Psoas muscle (tissue), 8 donors: ENCODE data around the gene RPL41. TPM values are rescaled to one million over a fixed set of nuclear protein-coding genes. Genes with fewer than 3 reads are reported as not detected.

ENCODE experiments used
- ATAC-seq, 4 donors: fragments of 200-7000 bp; cut with Tn5 transposase; one replicate each; pipeline ENCODE4 v1.9.1; 2020; ENCODE audit warnings: moderate library complexity in 3 of 4, mild to moderate bottlenecking in 2 of 4
- DNase-seq, 2 donors: peaks; one replicate each; pipeline ENCODE4 v3.0.0-alpha.2; 2020
- H3K27ac ChIP-seq: fragments of 200-600 bp; one replicate; pipeline ENCODE4 v1.8.0; 2022
- H3K27me3 ChIP-seq, 3 donors: fragments of 200-600 bp in 1 of 3; one replicate each; pipeline versions ENCODE4 v1.6.1 to v1.8.0; 2013 to 2022; ENCODE audit warnings: low read length in 2 of 3, mild to moderate bottlenecking in 2 of 3, moderate library complexity in 1 of 3; ENCODE audit not compliant: insufficient read depth in 3 of 3
- H3K36me3 ChIP-seq, 2 donors: fragments of 200-600 bp in 1 of 2; one replicate each; pipeline versions ENCODE4 v1.6.1 to v1.8.0; 2013 to 2022; ENCODE audit warnings: low read depth in 1 of 2, mild to moderate bottlenecking in 1 of 2, moderate library complexity in 1 of 2; ENCODE audit not compliant: insufficient read depth in 1 of 2
- H3K4me1 ChIP-seq: fragments of 200-600 bp; one replicate; pipeline ENCODE4 v1.8.0; 2022
- H3K4me3 ChIP-seq: fragments of 200-600 bp; one replicate; pipeline ENCODE4 v1.8.0; 2022; ENCODE audit warnings: mild to moderate bottlenecking
- H3K9me3 ChIP-seq: fragments of 200-600 bp; one replicate; pipeline ENCODE4 v1.8.0; 2022
- CTCF ChIP-seq: fragments of 200-600 bp; IDR thresholded peaks from one replicate; pipeline ENCODE4 v1.8.0; 2022; ENCODE audit warnings: antibody characterized with exemption
- WGBS, 3 donors: extraction: QIAGEN DNeasy Blood & Tissue Kit; methylation state at CpG; one replicate each; pipeline versions ENCODE4 v1.1.6 to v1.1.7; 2013; 5-methylcytosine and 5-hydroxymethylcytosine counted together
- intact Hi-C, 2 donors: fragments of 100-400 bp; cut with DNase I; formaldehyde crosslinking; loops; one replicate each; pipeline versions ENCODE4 v1.11.0 to v1.14.2; 2022
- polyA plus RNA-seq, 3 donors: library from polyadenylated mRNA; stranded (reverse); fragments of 200-250 nt; gene quantifications; one replicate each; pipeline ENCODE4 v1.2.3, GENCODE V29; 2013
- total RNA-seq, 4 donors: library from RNA; stranded (reverse); fragmentation: NEBNext Ultra II Directional in 2 of 4; extraction: Animal tissue kit (Norgen Biotek cat#: 25700) in 2 of 4; gene quantifications; one replicate each; pipeline versions ENCODE4 v1.2.1 to v1.2.4, GENCODE V29; 2021 to 2023
- donor health status: healthy with polysubstance abuse.
- donor health status: DM: no; HTN: no; CAD: no; lungs with moderate emphysema.
- donor health status: Bipolar disorder and iron deficiency.
- donor health status: healthy.
- donor health status: DM: yes; HTN: yes; CAD: no.
- donor health status: DM: no; HTN: no; CAD: no.
- donor health status: DM: no; HTN: no; CAD: no.
- donor health status: DM: yes; HTN: yes; CAD: no.

The RPL41 gene
- total and polyA plus RNA-seq, 7 donors = 2,052 to 4,096 (median 2,475) TPM

GRCh38 chr12:56087220-56087619 lies 29.2 kb upstream of the RPL41 start:
- Histone ChIP-seq H3K9me3 (no peaks in the 10 kb centered on the region), H3K27ac (no peak overlapping the region), H3K36me3 (no peaks in the 10 kb centered on the region), H3K4me3 (no peak overlapping the region), H3K4me1 (no peaks in the 10 kb centered on the region), H3K27me3 (no peaks in the 10 kb centered on the region)
- peak; percentile 49 to 60 for DNase-seq
- intact Hi-C loops = no loop called here
- no peak for TF ChIP-seq CTCF
- ATAC-seq = peak; percentile 60 to 90 (median 72)
- 45 to 65% (median 59%) methylated on average over 6 of the region's 6 CpGs for WGBS, 3 donors

DNA sequence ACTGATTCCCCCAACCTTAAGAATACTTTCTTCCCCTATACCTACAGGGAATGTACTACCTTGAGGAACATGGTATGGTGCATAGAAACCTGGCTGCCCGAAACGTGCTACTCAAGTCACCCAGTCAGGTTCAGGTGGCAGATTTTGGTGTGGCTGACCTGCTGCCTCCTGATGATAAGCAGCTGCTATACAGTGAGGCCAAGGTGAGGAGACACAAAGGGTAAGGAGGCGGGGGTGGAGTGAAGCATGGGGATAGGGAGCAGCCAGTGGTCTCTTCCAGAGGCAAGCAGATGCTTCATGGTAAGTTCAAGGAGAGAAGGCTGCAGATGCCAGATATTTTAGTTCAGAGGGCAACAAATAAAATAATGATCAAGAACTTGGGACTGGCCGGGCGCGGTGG lies 18.7 kb upstream of the RPL41 start:
- WGBS, 3 donors = 88 to 92% (median 92%) methylated on average over 6 of the region's 6 CpGs
- no peak overlapping the region for H3K4me3 ChIP-seq
- H3K36me3 ChIP-seq = no peaks in the 10 kb centered on the region
- TF ChIP-seq CTCF = no peak
- H3K4me1 ChIP-seq = no peaks in the 10 kb centered on the region
- no peak overlapping the region for H3K27ac ChIP-seq
- H3K27me3 ChIP-seq = no peaks in the 10 kb centered on the region
- H3K9me3 ChIP-seq = no peaks in the 10 kb centered on the region
- ATAC-seq = no peak
- DNase-seq = no peak
- intact Hi-C loops = no loop called here

DNA sequence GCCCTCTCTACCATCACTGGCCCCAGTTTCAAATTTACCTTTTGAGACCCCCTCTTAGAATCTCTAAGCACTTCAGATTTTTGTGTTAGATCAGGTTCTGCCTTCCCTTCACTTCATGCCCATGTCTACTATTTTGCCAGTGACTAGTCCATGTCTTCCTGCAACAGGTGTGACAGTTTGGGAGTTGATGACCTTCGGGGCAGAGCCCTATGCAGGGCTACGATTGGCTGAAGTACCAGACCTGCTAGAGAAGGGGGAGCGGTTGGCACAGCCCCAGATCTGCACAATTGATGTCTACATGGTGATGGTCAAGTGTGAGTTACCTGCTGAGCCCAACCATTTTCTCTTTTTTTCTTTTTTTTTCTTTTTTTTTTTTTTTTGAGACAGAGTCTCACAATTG lies 17.8 kb upstream of the RPL41 start:
- H3K9me3 ChIP-seq = no peaks in the 10 kb centered on the region
- intact Hi-C loops = no loop called here
- H3K36me3 ChIP-seq = no peaks in the 10 kb centered on the region
- WGBS, 3 donors = 80 to 83% (median 82%) methylated on average over 3 of the region's 3 CpGs
- no peak for TF ChIP-seq CTCF
- DNase-seq (peak in 1 of 2 donors; percentile 49), ATAC-seq (no peak)
- no peak overlapping the region for H3K27ac ChIP-seq
- H3K4me1 ChIP-seq = peaks cover 7% of the 10 kb centered on the region
- H3K4me3 ChIP-seq = no peak overlapping the region
- no peaks in the 10 kb centered on the region for H3K27me3 ChIP-seq

DNA sequence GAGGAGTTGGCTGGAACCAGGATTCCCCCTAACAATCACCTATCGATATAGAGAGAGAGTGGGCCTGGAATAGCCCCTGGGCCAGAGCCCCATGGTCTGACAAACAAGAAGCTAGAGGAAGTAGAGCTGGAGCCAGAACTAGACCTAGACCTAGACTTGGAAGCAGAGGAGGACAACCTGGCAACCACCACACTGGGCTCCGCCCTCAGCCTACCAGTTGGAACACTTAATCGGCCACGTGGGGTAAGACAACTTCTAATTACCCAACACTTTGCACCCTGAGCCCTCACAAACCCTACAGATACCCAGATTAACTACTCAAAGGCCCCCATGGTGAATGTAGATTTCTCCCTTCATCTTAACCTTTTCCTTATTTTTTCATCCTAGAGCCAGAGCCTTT lies 16.6 kb upstream of the RPL41 start:
- Histone ChIP-seq H3K9me3 (no peaks in the 10 kb centered on the region), H3K27me3 (no peaks in the 10 kb centered on the region), H3K4me3 (no peak overlapping the region), H3K36me3 (no peaks in the 10 kb centered on the region), H3K27ac (no peak overlapping the region), H3K4me1 (peaks cover 7% of the 10 kb centered on the region)
- ATAC-seq (no peak), DNase-seq (no peak)
- WGBS, 3 donors = 82 to 89% (median 85%) methylated on average over 4 of the region's 4 CpGs
- TF ChIP-seq CTCF = no peak
- intact Hi-C loops = loop anchor here (5.0 to 10.0 kb wide), 3 partner anchors 52 to 105 kb away; partner anchors contain the start of gene SUOX (in 1 of the 2)

- Histone ChIP-seq H3K4me1 (peaks cover 15% of the 10 kb centered on the region), H3K27me3 (no peaks in the 10 kb centered on the region), H3K4me3 (no peak overlapping the region), H3K9me3 (no peaks in the 10 kb centered on the region), H3K36me3 (peaks cover 0 to 1% of the 10 kb centered on the region in 2 donors), H3K27ac (no peak overlapping the region)
- TF ChIP-seq CTCF = no peak
- DNase-seq (peak in 1 of 2 donors; percentile 37), ATAC-seq (no peak)
- intact Hi-C loops = loop anchor here (5.0 to 10.0 kb wide), 3 partner anchors 54 to 106 kb away; partner anchors contain the start of gene SUOX (in 1 of the 2)
- WGBS, 3 donors = 86 to 87% (median 86%) methylated on average over 14 of the region's 14 CpGs
These were observed 15.4 kb upstream of the RPL41 start for GRCh38 chr12:56101045-56101444.
